DOHH2 (cell line): ENCODE measurements around the gene CHKB.

ENCODE experiments used
- EZH2phosphoT487 ChIP-seq: fragments of 200-600 bp; sonication (generic); IDR thresholded peaks from 2 replicates; pipeline ENCODE4 v1.6.1; 2017; ENCODE audit warnings: borderline replicate concordance, mild to moderate bottlenecking, antibody characterized with exemption, low read length, moderate library complexity, mixed read lengths
- TF ChIP-seq, protein P1 (sequence below): fragments of 200-600 bp; sonication (generic); IDR thresholded peaks from one replicate; pipeline ENCODE4 v1.5.1; 2014; ENCODE audit warnings: antibody characterized with exemption, mild to moderate bottlenecking, low read depth, low read length; ENCODE audit not compliant: poor library complexity, severe bottlenecking

DNA sequence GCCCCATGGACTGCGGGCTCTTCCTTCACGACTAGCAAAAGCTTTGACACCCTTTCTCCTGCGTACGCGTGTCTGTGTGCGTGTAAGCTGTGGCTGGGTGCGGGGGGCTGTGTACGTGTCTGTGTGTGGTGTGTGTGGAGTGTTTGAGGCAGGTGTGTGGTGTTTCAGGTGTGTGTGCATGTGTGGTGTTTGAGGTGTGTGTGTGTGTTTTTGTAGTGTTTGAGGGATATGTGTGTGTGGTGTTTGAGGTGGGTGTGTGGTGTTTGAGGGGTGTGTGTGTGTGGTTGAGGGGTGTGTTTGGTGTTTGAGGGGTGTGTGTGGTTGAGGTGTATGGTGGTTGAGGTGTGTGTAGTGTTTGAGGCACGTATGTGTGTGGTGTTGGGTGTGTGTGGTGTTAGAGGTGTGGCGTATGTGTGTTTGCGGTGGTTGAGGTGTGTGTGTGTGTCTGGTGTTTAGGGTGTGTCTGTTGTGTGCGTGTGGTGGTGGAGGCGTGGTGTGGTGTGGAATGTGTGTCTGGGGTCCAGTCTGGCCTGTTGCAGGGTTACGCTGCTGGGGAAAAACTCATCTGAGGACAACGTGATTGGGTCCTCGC lies 46.0 kb upstream of the CHKB start:
- TF ChIP-seq, protein P1, sequence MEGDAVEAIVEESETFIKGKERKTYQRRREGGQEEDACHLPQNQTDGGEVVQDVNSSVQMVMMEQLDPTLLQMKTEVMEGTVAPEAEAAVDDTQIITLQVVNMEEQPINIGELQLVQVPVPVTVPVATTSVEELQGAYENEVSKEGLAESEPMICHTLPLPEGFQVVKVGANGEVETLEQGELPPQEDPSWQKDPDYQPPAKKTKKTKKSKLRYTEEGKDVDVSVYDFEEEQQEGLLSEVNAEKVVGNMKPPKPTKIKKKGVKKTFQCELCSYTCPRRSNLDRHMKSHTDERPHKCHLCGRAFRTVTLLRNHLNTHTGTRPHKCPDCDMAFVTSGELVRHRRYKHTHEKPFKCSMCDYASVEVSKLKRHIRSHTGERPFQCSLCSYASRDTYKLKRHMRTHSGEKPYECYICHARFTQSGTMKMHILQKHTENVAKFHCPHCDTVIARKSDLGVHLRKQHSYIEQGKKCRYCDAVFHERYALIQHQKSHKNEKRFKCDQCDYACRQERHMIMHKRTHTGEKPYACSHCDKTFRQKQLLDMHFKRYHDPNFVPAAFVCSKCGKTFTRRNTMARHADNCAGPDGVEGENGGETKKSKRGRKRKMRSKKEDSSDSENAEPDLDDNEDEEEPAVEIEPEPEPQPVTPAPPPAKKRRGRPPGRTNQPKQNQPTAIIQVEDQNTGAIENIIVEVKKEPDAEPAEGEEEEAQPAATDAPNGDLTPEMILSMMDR, result no peak
- no peak for TF ChIP-seq EZH2phosphoT487
